Loucy (cell line): ENCODE measurements around the gene TMEM97.

Experiments used
- EZH2phosphoT487 ChIP-seq: fragments of 200-600 bp; IDR thresholded peaks from 2 replicates; pipeline ENCODE4 v1.6.1; 2018; ENCODE audit warnings: antibody characterized with exemption, mild to moderate bottlenecking, moderate library complexity, borderline replicate concordance
- TF ChIP-seq, protein P1 (sequence below): fragments of 200-600 bp; sonication (generic); conservative IDR thresholded peaks from 2 replicates; pipeline ENCODE4 v1.5.1; 2014; ENCODE audit warnings: mild to moderate bottlenecking, antibody characterized with exemption, low read length

DNA sequence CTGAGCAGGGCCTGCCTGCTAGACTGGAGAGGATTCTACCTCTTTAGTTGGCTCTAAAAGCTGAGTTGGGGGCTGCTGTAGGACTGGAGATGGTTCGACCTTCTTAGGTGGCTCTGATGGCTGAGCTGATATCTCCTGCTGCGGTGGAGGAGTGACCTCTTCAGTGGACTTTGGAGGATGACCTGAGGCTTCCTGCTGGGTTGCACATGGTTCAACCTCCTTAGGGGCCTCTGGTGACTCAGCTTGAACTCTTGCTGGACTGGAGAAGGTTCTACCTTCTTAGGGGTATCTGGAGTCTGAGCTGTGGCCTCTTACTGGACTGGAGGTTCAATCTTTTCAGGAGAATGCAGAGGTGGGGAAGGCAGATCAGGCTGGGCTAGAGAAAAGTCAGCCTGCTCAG, 48.9 kb upstream of the TMEM97 start:
- TF ChIP-seq, protein P1, sequence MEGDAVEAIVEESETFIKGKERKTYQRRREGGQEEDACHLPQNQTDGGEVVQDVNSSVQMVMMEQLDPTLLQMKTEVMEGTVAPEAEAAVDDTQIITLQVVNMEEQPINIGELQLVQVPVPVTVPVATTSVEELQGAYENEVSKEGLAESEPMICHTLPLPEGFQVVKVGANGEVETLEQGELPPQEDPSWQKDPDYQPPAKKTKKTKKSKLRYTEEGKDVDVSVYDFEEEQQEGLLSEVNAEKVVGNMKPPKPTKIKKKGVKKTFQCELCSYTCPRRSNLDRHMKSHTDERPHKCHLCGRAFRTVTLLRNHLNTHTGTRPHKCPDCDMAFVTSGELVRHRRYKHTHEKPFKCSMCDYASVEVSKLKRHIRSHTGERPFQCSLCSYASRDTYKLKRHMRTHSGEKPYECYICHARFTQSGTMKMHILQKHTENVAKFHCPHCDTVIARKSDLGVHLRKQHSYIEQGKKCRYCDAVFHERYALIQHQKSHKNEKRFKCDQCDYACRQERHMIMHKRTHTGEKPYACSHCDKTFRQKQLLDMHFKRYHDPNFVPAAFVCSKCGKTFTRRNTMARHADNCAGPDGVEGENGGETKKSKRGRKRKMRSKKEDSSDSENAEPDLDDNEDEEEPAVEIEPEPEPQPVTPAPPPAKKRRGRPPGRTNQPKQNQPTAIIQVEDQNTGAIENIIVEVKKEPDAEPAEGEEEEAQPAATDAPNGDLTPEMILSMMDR = no peak
- no peak for TF ChIP-seq EZH2phosphoT487
